A673 (cell line): ENCODE measurements around the gene CXCR5. TPM values are rescaled to one million over a fixed set of nuclear protein-coding genes. Genes with fewer than 3 reads are reported as not detected.

ENCODE experiments used
- BruUV-seq: library from RNA; stranded (reverse); fragments of 400-500 nt; replicated peaks from 2 replicates; lab custom pipeline; 2021; lab: Mats Ljungman, UMichigan
- CTCF ChIA-PET: fragments of 300-600 bp; sonication (Branson Sonifier 250); formaldehyde crosslinking; loops from one replicate; lab custom pipeline; 2022; ENCODE audit warnings: antibody characterized with exemption; lab: Charles Lee
- POLR2A ChIA-PET: fragments of 300-600 bp; sonication (Branson Sonifier 250); formaldehyde crosslinking; loops from one replicate; lab custom pipeline; 2022; ENCODE audit warnings: antibody characterized with exemption; ENCODE audit not compliant: low non-redundant PET; lab: Charles Lee
- DNase-seq: peaks from one replicate; pipeline ENCODE4 v3.0.0-alpha.2; 2015; ENCODE audit warnings: low spot score
- H3K27ac ChIP-seq: fragments of 200-600 bp; sonication (generic); 2 replicates; pipeline ENCODE4 v1.5.1; 2016; ENCODE audit warnings: mixed run types, low read depth, mild to moderate bottlenecking, mixed read lengths, antibody characterized with exemption, low read length; ENCODE audit not compliant: poor library complexity, severe bottlenecking
- H3K27me3 ChIP-seq: fragments of 200-600 bp; sonication (generic); replicated peaks from 2 replicates; pipeline ENCODE4 v1.6.1; 2017; ENCODE audit warnings: mixed run types, low read depth, mild to moderate bottlenecking, mixed read lengths, antibody characterized with exemption, low read length; ENCODE audit not compliant: insufficient read depth, poor library complexity
- H3K36me3 ChIP-seq: fragments of 200-600 bp; sonication (generic); 2 replicates; pipeline ENCODE4 v1.6.1; 2016; ENCODE audit warnings: mixed run types, mild to moderate bottlenecking, mixed read lengths, antibody characterized with exemption, low read length; ENCODE audit not compliant: insufficient read depth, poor library complexity, severe bottlenecking
- H3K4me1 ChIP-seq: fragments of 200-600 bp; sonication (generic); 2 replicates; pipeline ENCODE4 v1.6.1; 2017; ENCODE audit warnings: mixed run types, mild to moderate bottlenecking, mixed read lengths, antibody characterized with exemption, low read length; ENCODE audit not compliant: insufficient read depth, poor library complexity, severe bottlenecking
- H3K4me3 ChIP-seq: fragments of 200-600 bp; sonication (generic); 2 replicates; pipeline ENCODE4 v1.5.1; 2016; ENCODE audit warnings: low read depth, mixed run types, mild to moderate bottlenecking, mixed read lengths, low read length; ENCODE audit not compliant: poor library complexity, severe bottlenecking
- H3K9me3 ChIP-seq: fragments of 200-600 bp; sonication (generic); 2 replicates; pipeline ENCODE4 v1.6.1; 2016; ENCODE audit warnings: mixed run types, low read depth, mild to moderate bottlenecking, mixed read lengths, antibody characterized with exemption, low read length; ENCODE audit not compliant: poor library complexity, severe bottlenecking
- EZH2 ChIP-seq: fragments of 200-600 bp; sonication (generic); IDR thresholded peaks from 2 replicates; pipeline ENCODE4 v1.6.1; 2017; ENCODE audit warnings: borderline replicate concordance, low read depth, mild to moderate bottlenecking, mixed read lengths, antibody characterized with exemption, low read length; ENCODE audit not compliant: poor library complexity, severe bottlenecking
- intact Hi-C: fragments of 100-400 bp; cut with micrococcal nuclease; formaldehyde crosslinking; loops from one replicate; pipeline ENCODE4 v1.10.0; 2022; ENCODE audit not compliant: unreplicated experiment
- total RNA-seq: library from RNA; stranded (reverse); gene quantifications from 2 replicates; pipeline ENCODE4 v1.2.3, GENCODE V29; 2021
- TF ChIP-seq, protein P1 (sequence below): fragments of 300-800, 200-600 bp; sonication (generic); conservative IDR thresholded peaks from 2 replicates; pipeline ENCODE4 v1.5.1; 2017; ENCODE audit warnings: low read depth, mild to moderate bottlenecking, antibody characterized with exemption, low read length, moderate library complexity, mixed read lengths

CXCR5 gene
- total RNA-seq, 1 experiment from 2014 or later, result not detected

GRCh38 chr11:118868659-118869058 is 15.0 kb upstream of the CXCR5 start:
- Histone ChIP-seq H3K36me3 (no peaks in the 10 kb centered on the region), H3K27me3 (no peaks in the 10 kb centered on the region), H3K27ac (no peak overlapping the region), H3K4me3 (no peak overlapping the region), H3K9me3 (no peaks in the 10 kb centered on the region), H3K4me1 (no peaks in the 10 kb centered on the region)
- BruUV-seq, result no TSS peak
- CTCF ChIA-PET, result interaction anchor here (0.6 kb wide), 2 partner anchors 873 to 1083 kb away, joined by 3 to 8 read pairs; no protein-coding TSS in a partner anchor
- intact Hi-C loops, result no loop called here
- TF ChIP-seq, protein P1, sequence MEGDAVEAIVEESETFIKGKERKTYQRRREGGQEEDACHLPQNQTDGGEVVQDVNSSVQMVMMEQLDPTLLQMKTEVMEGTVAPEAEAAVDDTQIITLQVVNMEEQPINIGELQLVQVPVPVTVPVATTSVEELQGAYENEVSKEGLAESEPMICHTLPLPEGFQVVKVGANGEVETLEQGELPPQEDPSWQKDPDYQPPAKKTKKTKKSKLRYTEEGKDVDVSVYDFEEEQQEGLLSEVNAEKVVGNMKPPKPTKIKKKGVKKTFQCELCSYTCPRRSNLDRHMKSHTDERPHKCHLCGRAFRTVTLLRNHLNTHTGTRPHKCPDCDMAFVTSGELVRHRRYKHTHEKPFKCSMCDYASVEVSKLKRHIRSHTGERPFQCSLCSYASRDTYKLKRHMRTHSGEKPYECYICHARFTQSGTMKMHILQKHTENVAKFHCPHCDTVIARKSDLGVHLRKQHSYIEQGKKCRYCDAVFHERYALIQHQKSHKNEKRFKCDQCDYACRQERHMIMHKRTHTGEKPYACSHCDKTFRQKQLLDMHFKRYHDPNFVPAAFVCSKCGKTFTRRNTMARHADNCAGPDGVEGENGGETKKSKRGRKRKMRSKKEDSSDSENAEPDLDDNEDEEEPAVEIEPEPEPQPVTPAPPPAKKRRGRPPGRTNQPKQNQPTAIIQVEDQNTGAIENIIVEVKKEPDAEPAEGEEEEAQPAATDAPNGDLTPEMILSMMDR, result no peak
- TF ChIP-seq EZH2, result no peak
- POLR2A ChIA-PET, result no interaction called here
- no peak for DNase-seq

DNA sequence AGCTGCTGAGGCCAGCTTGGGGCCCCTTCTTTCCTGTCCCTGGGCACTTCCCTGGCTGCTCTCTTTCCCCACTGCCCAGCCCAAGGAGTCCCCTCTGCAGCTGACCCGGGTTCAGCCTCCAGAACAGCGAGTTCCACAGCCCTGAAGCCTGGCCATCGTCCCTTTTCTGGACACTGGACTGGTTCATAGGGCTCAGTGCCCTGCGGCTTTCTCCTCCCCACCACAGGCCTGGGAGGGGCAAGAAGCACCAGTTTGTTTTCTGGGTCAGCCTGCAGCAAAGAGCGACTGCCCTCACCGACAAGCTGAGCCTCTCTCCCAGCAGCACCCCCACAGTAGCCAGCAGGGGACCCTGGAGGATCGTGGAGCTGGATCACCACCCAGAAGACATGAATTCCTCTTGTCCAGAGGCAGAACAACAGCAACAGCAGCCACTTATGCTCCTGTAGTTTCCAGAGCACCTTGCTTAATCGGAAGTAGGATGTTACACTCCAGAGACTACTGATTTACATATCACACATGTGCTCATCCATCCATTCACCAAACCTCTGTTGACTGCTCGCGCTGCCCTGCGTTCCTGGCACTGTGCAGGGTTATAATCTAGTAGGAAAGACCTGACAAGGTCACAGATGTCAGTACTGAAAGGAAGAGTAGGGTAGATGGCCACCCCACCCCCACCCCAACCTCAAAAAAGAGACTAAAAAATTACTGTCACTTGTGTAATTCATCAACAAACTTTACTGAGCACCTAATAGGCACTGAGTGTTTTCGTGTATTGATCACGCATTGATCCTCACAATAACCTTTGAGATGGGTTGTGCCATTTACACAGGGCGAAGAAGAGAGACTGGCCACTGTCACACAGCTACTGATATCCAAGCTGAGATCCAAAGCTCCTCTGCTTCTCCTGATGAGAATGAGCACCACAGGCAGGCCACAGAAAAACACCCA is 13.0 kb upstream of the CXCR5 start:
- Histone ChIP-seq H3K27me3 (no peaks in the 10 kb centered on the region), H3K27ac (no peak overlapping the region), H3K36me3 (no peaks in the 10 kb centered on the region), H3K4me1 (no peaks in the 10 kb centered on the region), H3K9me3 (no peaks in the 10 kb centered on the region), H3K4me3 (no peak overlapping the region)
- DNase-seq, result no peak
- TF ChIP-seq EZH2, result no peak
- TF ChIP-seq, protein P1, result no peak
- intact Hi-C loops, result no loop called here
- POLR2A ChIA-PET, result no interaction called here
- no TSS peak for BruUV-seq
- CTCF ChIA-PET, result interaction anchor here (0.6 kb wide), 1 partner anchor 38 kb away, joined by 13 read pairs; no protein-coding TSS in a partner anchor

DNA sequence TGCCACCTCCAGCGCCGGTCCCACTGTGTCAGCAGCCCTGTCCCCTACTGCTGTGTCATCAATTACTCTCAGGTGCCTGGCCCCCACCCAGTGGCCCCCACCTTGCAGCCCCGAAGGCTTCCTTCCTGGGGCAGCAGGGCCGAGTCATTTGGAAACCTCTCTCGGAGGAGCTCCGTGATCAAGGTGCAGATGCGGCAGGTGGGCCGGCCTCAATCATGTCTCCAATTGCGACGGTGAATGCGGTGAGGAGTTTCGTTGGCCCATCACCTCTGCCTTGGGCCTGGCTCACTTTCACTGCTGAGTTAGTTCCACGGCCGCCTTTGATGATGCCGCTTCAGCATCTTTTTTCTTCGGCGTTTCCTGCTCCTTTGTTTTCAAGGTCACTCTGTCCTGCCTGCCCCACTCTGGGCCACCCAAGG is 11.3 kb upstream of the CXCR5 start:
- no peaks in the 10 kb centered on the region for H3K4me1 ChIP-seq
- no peak overlapping the region for H3K4me3 ChIP-seq
- no peak for TF ChIP-seq EZH2
- TF ChIP-seq, protein P1, result no peak
- no peak for DNase-seq
- H3K27me3 ChIP-seq, result no peaks in the 10 kb centered on the region
- H3K9me3 ChIP-seq, result no peaks in the 10 kb centered on the region
- ChIA-PET CTCF (no interaction called here), POLR2A (no interaction called here)
- no peaks in the 10 kb centered on the region for H3K36me3 ChIP-seq
- intact Hi-C loops, result no loop called here
- H3K27ac ChIP-seq, result no peak overlapping the region
- BruUV-seq, result no TSS peak
